Fibroblast of pulmonary artery (primary cell): Measurements from ENCODE around the gene TKT.

Experiments
- DNase-seq: peaks from one replicate; pipeline ENCODE4 v3.0.0-alpha.2; 2010; ENCODE audit warnings: low read depth
- H3K4me3 ChIP-seq: replicated peaks from 2 replicates; pipeline ENCODE4 v1.5.1; 2011; ENCODE audit warnings: low read depth, mild to moderate bottlenecking, control low read depth, low read length, moderate library complexity
- TF ChIP-seq, protein P1 (sequence below): IDR thresholded peaks from 2 replicates; pipeline ENCODE4 v1.5.1; 2011; ENCODE audit warnings: mild to moderate bottlenecking, control low read depth, low read length, inconsistent platforms; ENCODE audit errors: missing control alignments

Gene TKT

DNA sequence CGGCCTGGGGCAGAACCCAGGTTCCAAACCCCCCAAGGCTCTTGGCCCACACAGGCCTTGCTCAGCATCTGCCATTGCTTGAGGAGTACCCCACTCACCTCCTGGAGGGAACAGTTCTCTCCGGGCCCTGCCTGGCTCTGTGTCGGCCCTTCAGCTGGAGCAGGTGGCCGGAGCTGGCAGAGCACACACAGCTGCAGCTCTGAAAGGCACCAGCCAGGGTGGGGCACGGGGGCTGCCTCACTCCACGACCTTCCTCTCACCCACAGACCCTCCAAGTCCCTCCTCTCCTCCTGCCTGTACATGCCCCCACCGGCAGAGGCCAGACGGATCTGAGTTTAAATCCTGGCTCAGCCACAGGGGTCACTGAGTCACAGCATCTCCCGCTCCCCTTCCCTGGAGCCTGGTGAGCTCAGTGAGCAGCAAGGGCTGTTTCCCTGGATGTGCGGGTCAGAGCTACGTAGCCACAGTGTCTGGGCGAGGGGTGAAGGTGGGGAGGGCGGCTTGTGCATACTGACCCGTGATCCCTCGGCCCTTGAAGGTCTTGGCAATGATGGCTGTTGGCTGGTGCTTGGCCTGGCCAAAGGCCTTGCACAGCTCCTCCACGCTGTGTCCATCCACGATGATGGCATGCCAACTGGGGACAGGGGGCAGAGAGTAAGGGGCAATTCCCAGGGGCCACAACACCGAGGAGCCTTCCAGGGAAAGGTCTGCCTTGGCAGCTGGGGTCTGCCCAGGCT is 23.0 kb downstream of the TKT start:
- TF ChIP-seq, protein P1, sequence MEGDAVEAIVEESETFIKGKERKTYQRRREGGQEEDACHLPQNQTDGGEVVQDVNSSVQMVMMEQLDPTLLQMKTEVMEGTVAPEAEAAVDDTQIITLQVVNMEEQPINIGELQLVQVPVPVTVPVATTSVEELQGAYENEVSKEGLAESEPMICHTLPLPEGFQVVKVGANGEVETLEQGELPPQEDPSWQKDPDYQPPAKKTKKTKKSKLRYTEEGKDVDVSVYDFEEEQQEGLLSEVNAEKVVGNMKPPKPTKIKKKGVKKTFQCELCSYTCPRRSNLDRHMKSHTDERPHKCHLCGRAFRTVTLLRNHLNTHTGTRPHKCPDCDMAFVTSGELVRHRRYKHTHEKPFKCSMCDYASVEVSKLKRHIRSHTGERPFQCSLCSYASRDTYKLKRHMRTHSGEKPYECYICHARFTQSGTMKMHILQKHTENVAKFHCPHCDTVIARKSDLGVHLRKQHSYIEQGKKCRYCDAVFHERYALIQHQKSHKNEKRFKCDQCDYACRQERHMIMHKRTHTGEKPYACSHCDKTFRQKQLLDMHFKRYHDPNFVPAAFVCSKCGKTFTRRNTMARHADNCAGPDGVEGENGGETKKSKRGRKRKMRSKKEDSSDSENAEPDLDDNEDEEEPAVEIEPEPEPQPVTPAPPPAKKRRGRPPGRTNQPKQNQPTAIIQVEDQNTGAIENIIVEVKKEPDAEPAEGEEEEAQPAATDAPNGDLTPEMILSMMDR = no peak
- H3K4me3 ChIP-seq = no peak overlapping the region
- no peak for DNase-seq

DNA sequence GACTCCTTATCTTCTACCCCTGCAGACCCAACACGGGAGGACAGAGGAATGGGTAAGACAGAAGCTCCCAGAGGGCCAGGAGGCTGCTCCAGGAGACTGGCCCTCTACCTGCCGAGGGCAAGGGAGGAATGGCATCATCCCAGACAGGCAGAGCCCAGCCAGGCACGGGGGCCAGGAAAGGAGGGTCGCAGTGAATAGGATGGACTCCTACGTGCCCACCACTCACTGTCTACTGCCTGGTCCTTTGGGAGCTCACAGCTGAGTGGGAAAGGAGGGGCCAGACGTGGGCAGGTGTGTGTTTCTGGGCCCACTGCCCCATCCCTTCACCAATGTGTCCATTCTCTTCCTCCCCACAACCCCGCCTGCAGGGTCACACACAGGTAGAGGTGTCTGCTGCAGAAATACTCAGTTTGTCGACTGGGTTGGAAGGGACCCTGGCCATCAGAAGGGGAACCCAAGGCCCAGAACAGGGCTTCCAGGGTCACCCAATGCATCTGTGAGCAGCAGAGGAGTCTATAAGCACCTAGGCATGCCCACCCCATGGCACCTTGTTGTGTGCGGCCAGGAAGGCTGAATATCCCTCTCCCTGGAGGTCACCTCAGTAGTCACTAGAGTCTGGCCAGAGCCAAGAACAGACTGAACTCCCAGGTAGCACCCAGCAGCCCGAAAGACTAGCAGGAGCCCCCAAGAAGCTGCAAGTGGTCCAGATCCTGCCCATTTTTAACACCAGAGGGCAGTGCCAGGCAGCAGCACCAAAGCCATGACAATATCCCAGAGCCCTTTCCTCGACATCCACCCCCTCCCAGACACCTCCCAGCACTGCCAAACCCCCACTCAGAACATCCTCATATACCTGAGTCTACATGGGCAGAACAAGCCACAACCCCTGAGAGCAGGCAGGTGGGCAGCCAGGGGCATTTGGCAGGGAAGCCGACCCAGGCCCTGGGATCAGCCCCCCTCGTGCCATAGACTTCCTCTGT is 24.0 kb downstream of the TKT start:
- no peak for DNase-seq
- TF ChIP-seq, protein P1 = peak; percentile 18
- no peak overlapping the region for H3K4me3 ChIP-seq

DNA sequence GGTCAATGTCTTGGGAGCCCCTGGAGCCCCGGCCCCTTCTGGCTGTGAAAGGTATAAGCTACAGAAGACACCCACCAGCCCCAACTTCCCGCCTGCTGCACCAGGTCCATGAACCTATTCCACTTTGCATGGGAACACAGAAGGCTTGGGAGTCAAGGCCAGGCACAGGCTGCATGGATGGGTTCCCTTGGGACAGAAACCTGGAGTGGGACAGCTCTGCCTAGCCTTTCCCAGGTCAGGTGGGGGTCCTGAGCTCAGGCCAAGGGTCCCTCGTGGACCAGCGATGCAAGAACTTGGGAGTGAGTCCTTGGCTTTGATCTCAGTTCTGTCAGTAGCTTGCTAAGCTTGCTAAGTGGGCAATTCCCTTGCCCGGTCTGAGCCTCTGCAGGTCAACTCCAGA is 25.0 kb downstream of the TKT start:
- DNase-seq = no peak
- TF ChIP-seq, protein P1 = no peak
- no peak overlapping the region for H3K4me3 ChIP-seq

DNA sequence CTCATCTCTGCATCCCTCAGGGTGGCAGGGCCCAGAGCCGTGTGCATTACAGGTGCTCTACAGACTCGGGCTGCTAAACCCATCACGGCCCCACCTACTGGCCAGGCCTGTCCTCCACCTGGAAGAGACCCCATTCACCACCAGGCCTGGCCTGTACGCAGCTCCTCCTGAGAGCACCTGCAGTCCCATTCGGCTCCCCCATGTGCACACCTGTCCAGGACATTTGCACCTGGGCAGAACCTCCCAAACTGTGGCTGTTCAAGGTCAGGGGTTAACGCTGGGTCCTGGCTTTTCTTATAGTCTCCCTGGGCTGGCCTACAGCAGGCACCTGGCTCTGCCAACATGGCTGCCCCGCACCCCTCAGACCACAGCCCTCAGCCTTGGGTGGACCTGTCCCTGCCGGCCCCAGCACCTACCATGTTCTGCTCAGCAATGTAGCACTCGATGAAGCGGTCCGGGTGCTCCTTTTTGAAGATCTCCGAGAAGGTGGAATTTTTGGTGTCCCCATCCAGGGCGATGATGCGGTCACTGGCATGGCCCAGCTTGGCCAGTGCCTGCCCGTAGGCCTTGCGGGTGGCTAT is 25.7 kb downstream of the TKT start:
- no peak for DNase-seq
- no peak overlapping the region for H3K4me3 ChIP-seq
- TF ChIP-seq, protein P1 = no peak

DNA sequence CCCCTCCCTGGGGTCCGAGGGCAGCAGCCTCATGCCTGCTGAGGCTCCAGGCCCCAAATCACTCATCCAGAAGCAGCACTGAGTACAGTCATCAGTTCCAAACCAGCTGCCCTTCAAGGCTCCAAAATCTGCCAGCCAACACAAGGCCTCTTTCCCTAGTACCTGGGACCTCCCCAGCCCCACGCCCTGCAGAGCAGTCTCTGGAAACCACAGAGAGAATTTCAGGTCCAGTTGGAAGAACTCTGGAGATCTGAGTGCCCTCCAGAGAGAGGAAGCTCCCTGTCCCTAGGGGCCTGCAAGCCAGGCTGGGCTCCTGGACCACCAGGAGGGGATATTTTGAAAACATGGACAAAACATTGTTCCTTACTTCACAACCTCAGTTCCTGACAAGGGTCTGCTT is 26.2 kb downstream of the TKT start:
- no peak for DNase-seq
- TF ChIP-seq, protein P1 = no peak

DNA sequence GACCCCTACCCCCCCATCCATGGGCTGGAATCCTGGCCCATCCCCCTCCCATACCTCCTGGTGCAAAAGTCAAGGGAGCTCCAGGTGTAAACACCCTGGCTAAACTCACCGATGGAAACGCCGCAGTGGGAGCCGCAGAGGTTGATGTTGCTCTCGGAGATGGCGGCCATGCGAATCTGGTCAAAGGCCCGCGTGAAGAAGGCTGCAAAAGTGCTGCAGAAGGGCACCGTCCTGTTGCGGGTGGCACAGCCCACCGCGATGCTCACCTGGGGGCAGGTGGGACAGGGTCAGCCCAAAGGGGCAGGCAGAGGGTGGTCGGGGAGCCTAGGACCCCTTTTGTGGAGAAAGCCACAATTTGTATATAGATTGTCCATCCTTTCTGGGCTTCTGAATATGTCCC is 26.7 kb downstream of the TKT start:
- no peak for DNase-seq
- H3K4me3 ChIP-seq = no peak overlapping the region
- TF ChIP-seq, protein P1 = no peak

More for the DNA sequence above, 26.2 kb downstream of the TKT start:
- no peak overlapping the region for H3K4me3 ChIP-seq
